Daoy (cell line): ENCODE measurements around the gene IRS1. TPM values are rescaled to one million over a fixed set of nuclear protein-coding genes. Genes with fewer than 3 reads are reported as not detected.

Source experiments
- DNase-seq: peaks from one replicate; pipeline ENCODE4 v3.0.0-alpha.2; 2015; ENCODE audit warnings: low read depth
- total RNA-seq: library from RNA; depleted of rRNA; stranded (reverse); fragments of >200 nt; shearing (Covaris generic); gene quantifications from 2 replicates; pipeline ENCODE4 v1.2.3, GENCODE V29; 2014

The IRS1 gene
- total RNA-seq, 1 experiment from 2014 or later = 6.4 TPM

DNA sequence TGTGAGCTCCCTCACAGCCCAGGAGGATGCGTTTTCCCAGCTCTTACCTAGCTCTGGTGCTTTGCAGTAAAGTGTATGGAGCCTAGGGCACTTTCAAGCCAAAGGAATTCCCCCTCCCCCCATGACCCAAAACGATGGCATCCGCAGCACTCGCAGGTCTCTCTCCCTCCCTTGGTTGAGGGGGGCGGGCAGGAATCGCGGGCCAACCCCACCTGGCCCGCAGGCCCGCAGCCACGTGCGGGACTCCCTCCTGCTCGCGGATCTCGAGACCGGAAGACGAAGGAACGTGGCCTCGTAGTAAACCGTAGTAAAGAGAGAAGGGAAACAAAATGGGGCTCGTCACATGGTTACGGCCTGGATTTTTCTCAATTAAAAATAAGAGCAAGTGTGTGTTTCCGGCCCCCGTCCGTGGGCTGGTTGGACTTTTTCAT lies 8.5 kb downstream of the IRS1 start:
- no peak for DNase-seq

DNA sequence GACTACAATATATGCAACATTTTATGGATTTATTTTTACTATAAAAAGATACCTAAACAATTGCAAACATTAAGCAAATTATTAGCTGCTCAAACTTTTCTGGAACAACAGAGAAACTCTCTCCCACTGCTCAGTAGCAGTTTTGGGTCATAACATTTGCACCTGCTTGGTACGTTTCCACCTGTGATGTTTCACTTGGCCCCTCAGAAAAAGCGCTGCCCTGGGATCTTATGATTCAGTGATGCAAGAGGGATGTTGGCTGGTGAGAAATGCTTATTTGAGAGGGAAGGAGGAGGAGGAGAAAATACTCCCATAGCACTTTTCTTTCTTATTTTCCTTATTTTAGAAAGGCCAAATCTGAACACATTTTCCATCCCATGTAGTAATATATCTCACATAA lies 9.2 kb downstream of the IRS1 start:
- DNase-seq = no peak

DNA sequence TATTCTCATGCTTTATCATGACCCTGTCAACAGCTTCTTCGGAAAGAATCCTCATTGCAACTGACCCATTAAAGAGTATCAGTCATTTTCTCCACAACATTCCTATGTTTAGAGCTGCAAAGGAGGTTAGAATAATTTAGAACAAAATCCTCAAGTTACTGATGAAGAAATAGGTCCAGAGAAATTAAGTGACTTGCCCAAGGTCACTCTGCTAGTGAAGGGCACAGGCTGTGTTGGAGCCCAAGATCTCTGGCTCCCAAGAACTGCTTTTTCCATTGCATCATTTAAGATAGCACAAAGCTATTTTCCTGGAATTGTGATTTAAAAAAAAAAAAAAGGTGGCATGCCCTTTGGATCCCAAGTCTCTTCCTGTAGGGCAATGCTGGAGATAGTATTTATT lies 9.6 kb downstream of the IRS1 start:
- no peak for DNase-seq

DNA sequence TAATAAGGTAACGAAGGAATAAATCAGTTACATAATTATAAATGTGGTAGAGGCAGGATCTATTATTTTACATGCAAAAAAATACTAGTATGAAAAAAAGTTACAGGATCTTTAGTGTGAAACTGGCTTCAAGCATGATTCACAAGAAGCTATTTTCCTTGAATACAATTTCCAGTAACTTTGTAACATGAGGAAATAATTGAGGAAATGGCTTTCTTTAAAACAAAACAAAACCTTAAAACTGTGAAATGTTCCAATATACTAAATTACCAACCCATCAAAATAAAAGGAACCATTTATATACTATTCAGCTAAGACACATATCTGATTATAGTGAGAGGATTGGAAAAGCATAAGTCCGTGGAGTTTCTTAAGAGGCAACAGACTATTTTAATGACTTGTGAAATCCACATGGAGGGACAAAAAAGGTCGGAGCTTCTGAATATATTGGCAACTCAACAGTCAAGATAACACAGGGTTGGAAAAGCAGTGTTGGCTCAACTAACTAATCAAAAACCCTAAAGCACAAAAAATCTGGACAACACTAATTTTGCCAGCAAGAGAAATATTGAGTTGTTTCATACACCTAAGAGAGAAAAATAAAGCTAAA lies 10.6 kb downstream of the IRS1 start:
- DNase-seq = no peak

DNA sequence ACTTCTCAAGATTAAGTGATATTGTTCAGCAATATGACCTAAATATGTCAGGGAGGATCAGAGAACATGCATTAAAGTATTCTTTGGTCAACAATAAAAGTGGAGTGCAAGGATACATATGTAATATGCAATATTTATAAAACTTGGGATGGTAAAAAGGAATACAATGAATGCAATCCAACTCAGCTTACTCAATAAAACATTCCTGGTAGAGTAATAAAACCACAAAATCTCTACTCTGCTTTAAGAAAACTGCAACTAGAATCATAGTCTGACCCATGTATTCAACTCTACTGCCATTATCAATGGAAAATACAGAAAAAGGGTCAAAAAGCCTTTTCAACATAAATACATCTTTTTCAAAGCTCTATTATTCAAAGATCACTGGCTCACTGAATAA lies 11.6 kb downstream of the IRS1 start:
- DNase-seq = no peak

DNA sequence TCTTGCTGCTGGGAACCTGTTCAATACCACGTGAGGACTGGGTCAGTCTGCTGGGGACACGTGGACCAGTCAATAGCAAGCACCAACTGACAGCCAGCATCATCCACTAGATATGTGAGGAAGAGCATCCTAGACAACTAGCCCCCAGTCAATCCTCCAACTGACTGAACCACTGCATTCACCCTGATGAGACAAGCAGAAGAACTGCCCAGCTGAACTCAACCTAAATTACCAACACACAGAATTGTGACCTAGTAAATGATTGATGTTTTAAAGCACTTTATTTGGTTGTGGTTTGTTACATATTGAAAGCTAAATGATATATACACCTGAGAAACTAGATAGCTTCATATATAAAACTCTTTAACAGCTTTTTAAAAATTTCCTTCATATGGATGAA lies 15.7 kb downstream of the IRS1 start:
- DNase-seq = no peak

DNA sequence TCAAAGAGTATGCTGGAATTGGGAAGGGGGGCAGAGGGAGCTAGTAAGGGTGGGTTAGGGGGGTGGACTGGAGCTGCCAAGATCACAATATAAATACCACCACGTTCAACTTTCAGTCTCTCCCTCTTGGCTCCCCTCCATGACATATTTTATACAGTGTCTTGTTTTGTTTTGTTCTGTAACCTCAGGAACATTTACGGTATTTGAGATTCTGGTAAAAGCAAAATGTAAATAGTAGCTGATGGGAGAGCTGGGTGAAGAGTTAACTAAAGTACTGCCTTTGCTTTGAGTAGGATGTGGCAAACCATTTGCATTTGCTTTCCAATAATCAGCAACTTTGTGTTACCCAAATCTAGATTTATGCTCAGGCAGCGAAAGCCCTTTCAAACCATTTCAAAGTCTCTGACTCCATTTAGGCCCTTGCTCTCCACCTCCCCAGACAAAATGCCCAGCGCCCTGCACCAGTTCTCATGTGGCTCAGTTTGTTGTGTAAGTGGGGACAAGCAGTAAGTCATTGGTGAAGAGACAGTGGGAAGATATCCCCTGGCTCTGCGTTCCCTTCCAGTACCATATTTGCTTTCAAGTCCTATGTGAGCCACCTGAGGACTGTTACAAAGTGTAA lies 17.4 kb downstream of the IRS1 start:
- DNase-seq = no peak

DNA sequence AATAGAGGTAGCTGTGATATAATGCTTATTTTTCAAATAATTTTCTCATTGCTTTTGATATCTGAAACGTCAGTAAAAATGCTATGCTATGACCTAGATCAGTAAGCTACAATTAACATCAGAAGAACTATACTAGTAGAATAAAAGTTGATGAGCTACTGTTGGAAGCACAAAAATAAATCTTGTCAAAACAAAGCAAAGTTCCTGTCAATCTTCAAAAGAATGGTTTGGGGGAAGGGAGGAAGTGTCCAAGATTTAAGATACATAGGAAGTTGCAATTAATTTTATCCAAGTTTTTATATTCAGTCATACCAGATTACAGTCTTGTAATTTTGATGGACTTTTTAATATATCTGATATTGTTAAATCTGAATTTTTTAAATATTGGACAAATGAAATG lies 19.2 kb downstream of the IRS1 start:
- DNase-seq = no peak

DNA sequence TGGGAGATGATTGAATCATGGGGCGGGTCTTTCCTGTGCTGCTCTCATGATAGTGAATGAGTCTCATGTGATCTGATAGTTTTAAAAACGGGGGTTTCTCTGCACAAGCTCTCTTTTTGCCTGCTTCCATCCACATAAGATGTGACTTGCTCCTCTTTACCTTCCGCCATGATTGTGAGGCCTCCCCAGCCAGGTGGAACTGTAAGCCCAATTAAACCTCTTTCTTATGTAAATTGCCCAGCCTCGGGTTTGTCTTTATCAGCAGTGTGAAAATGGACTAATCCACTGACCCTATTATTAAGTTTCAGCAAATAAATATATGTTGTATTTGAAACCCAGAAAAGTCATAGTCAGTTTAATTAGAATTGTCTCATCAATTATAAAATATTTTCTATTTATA lies 22.0 kb downstream of the IRS1 start:
- DNase-seq = no peak

DNA sequence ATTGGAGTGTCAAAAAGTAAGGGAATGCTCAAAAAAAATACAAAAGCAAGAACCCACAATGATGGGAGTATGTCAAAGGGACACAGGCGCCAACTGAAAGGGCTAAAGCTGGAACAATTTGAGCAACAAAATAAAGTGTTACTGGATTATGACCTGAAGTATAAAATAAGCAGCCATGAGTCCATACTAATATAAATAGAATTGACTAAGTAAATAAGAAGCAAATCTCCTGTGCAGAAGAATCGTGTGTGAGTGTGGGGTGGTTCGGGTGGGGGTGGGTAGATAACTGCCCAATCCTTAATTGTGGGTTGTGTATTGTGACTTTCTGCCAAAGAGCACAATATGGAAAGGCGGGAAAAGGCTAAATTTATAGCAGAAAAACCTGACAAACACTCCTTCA lies 23.5 kb downstream of the IRS1 start:
- DNase-seq = no peak

DNA sequence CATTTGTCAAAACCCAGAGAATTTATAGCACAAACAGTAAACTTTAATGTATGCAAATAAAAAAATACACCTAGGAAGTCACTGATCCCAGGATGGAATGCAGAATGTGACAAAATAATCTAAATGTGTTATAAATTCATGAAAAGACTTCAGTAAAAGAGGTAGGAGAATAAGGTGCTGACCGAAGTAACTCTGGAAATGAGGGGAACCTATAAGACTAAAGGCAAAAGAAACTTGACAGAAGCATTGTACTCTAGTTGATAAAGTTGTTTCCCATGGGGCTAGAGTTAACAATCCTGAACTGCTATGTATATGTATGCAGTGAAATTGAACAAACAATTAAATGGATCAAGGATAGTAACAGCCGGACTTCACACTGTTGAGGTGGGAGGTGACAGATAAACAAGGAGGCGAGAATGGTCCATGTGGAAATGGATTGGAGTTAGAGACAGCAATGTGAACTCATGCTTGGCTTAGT lies 24.5 kb downstream of the IRS1 start:
- DNase-seq = no peak

DNA sequence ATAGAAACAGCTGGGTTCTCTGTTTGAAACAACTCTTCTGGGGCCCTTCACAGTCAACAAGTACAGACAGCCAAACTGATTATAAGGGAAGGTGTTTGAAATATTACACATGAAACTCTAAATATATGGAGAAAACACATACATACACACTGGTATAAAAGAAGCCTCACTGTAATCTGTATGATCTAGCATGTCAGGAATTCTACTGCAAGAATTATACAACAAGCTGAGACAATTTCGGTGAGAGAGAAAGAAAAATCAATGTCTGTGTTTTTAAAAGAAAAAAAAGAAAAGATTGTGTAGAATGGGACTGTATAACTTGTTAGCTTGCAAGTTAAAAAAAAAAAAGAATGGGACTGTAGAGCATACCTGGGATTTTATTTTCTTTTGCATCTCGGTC lies 26.3 kb downstream of the IRS1 start:
- no peak for DNase-seq

DNA sequence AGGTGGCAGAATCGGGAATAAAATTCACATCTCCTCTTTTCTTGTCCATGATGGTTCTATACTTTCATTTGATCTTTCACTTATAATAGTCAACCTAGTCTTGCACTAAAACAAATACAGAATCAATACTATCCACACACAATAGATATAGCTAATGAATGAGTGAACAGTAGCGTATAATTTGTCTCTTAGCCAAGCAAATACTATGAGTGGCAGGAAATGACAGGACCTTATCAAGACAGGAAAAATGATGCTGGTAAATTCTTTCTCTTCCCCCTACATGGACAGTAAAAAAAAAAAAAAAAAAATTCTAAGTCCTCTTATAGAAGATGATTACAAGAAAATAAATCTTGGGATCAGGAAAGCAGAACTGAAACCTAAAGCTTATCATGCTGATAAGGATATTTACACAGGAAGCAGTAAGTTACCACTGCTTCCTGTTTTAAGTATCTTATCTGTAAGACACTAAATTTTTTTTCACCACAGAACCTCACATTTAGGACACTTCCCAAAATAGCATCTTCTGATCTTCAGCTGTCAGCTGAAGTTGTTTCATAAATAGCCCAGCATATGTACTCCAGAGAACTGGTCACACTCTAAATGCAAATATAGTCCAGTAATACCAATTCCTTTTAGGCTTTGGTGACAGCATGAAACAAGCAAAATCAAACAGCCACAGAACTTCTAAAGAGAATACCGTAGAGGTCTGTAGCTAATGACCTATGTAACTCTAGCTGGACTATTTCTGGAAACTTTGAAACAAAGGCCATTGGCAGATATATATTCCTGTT lies 27.0 kb downstream of the IRS1 start:
- no peak for DNase-seq

DNA sequence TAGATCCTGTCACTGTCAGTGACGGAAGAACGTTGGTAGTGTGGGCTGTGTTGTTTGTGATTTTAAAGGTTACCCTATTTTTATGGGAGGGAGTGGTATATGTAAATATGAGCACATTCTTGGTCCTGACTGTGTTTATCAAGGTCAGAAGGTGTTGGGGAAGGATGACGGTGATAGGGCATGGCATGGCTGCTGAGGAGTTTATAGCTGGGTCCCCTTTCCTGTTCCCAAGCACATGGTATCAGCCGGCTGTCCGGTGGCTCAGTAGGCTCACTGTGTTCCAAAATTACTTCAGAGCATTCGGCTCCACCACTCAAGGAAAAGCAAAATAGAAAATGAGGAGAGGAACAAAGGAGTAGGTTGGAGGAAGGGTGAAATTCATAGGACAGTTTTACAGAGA lies 28.6 kb downstream of the IRS1 start:
- DNase-seq = no peak

DNA sequence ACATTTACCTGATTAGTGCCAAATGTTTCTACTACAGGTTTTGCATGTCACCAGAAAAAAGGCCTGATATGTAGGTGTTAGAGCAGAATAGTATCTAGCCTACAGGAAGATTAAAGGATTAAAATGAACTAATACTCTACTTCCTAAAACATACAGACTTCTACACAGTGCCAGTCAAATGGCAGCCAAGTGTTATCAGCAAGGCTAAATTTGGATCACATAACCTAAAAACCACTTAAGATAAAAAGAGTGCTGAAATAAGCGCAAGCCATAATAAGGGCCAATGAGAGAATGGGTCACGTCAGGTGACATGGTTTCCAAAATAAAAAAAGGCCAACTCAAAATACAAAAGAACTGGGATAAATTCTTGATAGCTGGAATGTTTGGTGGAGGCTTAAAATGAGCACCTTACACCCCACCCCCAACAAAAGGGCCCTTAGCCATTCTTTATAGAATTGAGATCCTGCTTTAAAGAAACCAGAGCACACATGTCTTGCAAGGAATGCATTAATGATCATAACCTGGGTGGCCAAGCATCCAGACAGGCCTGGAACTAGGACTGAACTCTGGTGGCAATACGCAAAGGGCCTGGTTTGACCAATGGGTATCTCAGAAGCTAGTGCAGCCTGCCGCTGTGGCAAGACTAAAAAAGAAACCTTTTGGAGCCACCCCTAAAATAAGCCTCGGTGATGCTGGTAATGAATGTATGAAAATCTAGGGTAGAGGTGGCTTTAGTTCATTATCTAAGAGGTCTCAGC lies 32.4 kb downstream of the IRS1 start:
- DNase-seq = no peak

DNA sequence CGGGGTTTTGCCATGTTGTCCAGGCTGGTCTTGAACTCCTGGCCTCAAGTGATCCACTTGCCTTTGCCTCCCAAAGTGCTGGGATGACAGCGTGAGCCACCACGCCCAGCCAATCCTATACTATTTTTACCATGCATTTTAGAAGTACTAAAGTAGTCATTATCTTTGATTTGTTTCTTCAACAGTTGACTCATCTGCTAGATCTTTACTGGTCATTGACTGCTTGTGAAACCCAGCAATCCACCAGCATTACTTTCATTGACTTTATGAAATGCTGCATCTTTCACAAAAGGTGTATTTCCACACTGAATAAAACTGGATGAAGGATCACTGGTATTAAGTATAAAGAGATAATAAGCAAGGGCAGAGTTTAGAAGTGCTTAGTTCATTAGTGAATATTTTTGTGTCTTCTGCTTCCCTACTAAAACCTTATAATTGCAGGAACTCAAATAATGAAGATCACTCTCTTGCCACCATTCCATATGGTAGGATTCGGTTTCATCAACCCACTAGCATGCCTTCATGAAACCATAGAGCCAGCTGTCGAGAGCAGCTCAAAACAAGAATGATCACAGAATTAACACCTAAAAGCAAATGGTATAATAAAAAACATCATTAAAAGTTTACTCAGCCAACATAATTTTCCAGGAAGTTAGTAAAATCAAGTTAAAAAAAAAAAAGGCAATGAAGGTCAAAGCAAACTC lies 33.1 kb downstream of the IRS1 start:
- DNase-seq = no peak

DNA sequence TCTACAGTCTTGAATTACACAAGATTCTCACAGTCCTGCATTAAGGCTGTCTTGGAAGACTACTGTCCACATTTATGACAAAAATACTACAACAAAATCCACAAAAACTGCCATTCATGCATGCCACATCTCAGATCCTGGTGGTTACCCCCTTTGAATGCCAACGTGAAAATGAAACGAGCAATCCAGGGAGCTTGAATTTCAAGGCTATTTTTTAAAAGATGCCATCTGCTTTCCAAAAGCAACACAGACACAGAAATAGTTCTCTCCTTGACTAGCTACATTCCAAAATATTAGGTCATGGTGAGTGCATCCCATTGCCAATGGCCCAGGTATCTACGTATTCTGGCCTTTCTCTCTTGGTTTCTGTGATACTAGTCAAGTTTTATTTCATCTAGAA lies 36.3 kb downstream of the IRS1 start:
- DNase-seq = no peak

DNA sequence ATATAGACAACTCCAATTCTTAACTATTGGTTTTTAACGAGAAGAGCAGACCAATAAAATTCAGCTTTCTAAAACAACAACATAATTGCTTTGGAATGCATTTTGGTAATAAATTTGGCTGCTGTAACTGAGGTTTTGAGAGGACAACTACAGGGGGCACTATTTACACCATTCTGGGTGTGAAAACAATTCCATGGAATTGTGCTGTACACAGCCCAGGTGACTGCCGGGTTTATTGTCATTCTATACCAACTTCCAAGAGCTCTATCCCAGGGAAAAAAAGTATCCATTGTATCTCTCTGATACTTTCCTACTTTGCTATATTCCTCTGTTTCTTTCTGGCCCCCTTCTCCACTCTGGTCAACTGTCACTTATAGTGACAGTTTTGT lies 38.4 kb downstream of the IRS1 start:
- no peak for DNase-seq

DNA sequence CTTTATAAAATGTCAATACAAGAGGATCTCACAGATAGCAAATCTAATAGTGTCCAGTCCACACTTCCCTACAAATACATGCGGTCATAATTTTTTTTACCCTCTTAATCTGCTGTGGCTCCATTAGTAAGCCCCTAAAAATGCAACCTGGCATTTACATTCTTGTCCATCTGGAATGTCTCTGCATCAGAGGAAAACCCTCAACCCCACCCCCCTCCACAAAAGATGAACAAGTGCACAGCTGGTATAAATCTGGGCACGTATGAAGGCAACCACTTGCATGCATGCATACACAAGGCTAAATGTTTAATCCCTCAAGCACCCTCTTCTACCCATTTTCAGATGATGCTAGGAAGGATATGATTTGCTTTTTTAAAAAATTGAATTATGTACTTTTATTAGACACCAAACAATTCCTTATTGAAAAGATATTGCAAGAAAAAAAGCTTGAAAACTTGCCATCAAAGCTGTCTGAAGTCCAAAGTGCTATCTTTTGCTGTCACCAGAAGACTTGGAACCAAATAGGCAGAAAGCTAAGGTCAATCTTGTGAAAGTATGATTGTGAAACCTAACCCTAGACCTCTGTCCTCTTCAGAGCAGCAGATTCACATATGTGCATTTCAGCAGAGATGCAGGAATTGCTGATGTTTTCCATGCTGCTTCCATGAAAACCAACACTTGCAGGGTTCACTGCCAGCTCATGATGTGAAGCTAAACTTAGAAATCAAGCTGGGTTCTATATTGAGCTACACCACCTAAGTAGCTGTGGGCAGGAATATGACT lies 39.0 kb downstream of the IRS1 start:
- DNase-seq = peak; percentile 68

DNA sequence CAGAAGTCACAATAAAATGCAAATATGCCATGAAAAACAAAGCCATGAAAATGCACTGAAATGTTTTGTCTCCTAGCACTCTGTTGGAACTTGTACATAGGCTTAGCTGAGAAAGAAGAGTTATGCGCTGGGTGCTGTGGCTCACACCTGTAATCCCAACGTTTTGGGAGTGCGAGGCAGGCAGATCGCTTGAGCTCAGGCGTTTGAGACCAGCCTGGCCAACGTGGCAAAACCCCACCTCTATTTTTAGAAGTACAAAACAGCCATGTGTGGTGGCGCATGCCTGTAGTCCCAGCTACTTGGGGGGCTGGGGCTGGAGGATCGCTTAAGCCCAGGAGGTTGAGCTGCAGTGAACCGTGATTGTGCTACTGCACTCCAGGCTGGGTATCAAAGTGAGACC lies 39.9 kb downstream of the IRS1 start:
- DNase-seq = no peak
